Activated CD4-positive, CD25-positive, alpha-beta regulatory T cell treated with anti-CD3 and anti-CD28 coated beads, Interleukin-2, amount 50 U/mL, for 72 hours (primary cell): ENCODE measurements around the gene GOLGA6L2.
"Not testable (repeated sequence)": the region's sequence is repeated elsewhere in the genome, so short reads cannot be mapped to it uniquely, and the experiment has no call there.

ENCODE experiments used
- DNase-seq: peaks from one replicate; pipeline ENCODE4 v3.0.0; 2021

The GOLGA6L2 gene

DNA sequence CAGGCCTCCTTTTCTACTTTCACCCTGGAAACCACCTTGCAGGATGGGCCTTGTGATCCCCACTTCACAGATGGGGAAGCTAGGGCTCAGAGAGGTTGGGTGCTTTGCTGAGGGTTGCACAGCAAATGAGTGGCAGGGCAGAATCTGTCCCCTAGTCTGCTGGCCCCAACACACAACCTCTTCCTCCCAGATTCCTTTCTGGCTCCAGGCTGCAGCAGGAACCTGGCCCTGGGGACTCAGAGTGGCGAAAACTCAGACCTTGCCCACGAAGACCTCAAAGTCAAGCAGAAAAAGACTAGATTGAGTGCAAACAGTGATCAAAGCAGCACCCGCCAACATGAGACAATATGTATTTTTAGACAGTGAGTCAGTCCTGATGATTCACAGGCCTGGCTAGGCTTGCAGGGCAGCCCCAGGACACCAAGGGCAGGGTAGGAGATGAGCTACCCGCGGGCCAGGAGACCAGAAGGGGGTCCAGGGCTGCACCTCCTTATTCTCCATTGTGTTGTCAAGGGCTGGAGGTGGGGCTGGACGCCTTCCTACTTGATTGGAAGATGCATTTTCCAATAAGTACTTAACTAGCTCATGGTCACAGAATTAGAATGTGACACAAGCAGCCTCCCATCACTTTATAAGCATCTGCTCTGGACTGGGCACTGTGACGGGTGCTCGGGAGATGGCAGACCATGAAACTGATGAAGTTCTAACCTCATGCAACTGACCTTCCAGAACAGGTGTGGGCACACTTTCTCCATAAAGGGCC is 23.9 kb downstream of the GOLGA6L2 start:
- DNase-seq: no peak

DNA sequence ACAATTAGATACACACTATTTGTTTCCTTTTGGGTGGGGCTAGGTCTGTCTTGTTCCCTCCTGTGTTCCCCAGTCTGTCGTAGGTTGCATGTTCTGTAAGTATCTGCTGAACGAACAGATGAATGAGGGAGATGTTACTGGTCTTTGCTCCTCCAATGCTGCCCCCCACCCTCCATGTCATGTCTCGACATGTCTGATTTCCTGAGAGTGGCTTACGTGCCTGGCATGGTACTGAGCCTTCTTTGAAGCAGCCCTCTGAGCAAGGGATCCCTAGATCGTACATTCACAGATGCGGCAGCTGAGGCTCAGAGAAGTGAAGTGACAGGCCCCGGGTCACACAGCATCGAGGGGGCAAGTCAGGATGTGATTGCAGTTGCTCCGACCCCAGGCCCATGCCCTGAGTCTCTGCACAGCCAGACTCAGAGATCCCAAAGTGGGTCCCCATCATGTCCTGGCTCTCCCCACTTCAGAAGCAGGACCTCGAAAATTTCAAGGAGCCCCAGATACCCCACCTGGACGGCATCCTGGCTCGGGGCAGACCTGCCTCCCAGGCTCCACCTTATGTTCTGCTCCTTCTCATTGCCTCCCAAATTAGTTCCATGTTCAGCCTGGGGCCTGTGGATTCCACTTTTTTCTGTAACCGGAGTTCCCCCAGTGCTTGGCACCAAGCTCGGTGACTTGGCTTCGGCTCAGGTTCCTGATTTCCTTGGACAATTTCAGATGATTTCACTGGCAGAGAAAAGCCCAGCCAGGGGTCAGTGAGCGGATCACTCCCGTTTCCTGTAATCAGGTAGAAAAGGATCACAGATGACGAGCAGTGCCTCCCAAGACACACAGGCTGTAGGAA is 24.7 kb downstream of the GOLGA6L2 start:
- no peak for DNase-seq

DNA sequence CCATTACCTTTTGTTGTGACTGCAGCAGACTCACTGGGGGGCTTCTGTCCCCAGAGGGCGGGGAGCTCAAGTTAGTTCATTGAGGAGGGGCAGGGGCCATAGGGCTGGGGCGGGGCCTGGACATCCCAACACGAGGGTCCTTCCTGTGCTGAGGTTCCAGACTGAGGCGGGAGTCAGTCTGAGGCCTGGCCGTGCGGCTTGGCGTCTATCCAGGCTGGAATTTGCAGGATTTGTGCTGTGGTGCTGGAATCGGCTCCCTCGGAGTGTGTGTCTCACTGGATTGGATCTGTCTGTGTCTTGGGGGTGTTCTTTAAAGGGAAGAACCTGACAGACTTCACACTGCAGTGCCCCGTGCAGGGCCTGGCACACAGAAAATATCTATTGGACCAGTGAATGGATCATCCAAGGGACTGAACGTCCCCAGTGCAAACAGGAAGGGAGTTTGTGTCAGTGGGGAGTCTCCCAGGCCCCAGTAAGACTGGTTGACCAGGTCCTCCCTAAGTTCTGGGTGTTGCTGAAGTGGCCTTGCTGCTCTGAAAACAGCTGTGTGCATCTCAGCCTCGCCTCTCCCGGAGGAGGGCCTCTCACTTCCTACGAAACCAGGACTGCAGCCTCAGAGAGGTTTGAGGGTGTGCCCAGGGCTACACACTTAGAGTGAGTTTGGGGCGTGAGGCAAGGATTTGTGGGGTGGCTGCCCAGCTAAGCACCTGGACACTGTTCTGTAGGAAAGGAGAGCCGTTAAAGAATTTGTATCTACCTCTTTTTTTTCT is 26.1 kb downstream of the GOLGA6L2 start:
- no peak for DNase-seq

DNA sequence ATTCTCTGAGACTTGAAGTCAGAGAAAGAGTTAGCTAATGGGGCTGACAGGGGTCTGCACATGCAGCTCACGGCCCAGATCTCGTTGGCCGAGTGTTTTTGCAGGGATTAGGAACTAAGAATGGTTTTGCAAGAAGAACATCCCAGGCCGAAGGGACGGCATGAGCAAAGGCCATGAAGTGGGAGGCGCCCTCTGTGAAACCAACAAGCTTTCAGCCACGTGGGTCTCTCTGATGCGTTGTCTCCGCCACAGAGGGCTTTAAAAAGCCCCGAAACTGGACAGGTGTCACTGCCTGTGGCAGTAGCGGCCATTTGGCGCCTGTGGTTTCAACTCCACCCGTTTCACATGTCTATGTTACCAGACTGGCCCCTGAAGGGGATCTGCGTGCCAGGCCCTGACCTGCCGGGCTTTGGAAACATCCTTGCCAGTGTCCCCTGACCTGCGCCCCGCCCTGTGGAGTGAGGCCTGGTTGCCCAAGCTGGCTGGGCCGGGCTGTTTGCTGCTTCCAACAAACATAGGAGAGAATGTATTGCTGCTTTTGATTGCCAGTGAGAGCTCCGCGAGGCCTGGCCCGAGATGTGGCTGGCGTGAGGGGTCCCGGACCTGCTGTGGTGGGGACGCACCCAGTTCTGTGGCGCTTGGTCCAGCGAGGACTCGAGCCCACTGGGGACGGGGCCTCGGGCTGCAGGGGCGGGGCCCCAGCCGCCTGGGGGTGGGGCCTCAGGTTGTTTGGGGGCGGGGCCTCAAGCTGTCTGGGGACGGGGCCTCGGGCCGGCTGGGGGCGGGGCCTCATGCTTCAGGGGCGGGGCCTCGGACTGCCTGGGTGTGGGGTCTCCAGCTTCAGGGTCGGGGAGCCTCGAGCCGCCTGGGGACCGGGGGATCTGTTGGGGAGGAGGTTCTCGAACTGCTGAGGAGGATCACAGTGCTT is 30.4 kb downstream of the GOLGA6L2 start:
- no peak for DNase-seq

DNA sequence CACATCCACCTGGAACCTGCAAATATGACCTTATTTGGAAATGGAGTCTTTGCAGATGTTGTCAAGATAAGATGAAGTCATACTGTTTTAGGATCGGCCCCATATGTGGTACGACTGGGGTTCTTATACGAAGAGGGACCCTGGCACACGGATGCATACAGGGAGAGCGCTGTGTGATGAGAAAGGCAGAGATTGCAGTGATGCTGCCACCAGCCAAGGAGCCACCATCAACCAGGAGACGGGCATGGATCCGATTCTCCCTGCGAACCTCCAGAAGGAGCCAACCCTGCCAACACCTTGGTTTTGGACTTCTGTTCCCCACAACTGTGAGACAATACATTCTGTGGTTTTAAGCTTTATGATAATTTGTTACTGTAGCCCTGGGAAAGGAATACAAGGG is 31.2 kb downstream of the GOLGA6L2 start:
- DNase-seq: not testable (repeated sequence)

GRCh38 chr15:23415321-23415865 is 31.6 kb downstream of the GOLGA6L2 start:
- DNase-seq: no peak

GRCh38 chr15:23412881-23413600 is 34.0 kb downstream of the GOLGA6L2 start:
- not testable (repeated sequence) for DNase-seq

GRCh38 chr15:23411841-23412240 is 35.2 kb downstream of the GOLGA6L2 start:
- no peak for DNase-seq

GRCh38 chr15:23403550-23403949 is 43.5 kb downstream of the GOLGA6L2 start:
- no peak for DNase-seq

DNA sequence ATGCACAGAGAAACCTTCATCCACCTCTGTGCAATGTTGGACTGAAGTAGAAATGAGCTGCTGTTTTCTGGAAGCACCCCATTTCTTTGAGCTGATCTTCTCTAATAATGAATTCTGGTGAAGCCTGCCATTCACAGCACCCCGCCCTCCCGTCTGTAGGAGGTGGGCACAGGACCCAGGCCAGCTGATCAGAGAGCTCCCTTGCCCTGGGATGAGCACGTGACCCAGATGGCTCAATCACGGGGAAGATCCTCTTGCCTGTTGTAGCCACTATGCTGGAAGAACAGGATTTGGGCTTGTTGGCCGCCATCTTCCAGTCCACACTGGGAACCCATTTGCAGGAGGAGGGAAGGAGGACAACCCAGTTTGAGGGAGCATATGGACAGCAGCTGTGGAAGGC is 44.5 kb downstream of the GOLGA6L2 start:
- DNase-seq: no peak

DNA sequence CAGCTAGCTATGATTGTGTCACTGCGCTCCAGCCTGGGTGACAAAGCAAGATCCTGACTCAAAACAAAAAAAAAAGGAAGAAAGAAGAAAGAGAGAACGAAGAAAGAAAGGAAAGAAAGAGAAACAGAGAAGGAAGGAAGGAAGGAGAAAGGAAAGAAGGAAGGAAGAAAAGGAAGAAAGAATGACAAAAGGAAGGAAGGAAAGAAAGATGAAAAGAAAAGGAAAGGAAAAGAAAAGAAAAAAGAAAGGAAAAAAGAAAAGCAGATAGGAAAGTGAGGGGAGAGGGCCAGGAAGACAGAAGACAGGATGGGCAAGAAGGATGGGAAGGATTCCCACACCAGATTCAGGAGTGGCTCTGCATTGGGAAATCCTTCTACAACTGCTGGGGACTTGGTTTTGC is 44.9 kb downstream of the GOLGA6L2 start:
- no peak for DNase-seq

DNA sequence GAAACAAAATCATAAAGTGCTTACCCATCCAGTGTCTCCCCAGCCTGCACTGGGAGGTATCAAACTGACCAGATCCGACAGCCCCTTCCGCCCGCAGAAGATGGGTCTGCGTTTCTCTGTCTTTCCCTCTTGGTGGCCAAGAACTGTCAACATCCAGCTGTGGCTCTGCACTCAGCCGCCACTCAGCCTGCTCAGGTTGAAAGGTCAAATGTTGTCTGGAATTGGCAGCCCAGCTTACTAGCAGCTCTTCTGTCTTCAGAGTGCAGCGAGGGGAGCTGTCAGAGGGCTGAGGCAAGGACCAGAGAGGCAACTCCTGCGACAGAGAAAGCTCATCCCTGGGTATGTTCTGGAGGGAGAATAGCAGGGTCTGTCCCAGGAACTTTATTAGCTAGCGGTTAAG is 45.4 kb downstream of the GOLGA6L2 start:
- no peak for DNase-seq

- DNase-seq: not testable (repeated sequence)
These were observed 47.8 kb downstream of the GOLGA6L2 start for GRCh38 chr15:23399207-23399606.

DNA sequence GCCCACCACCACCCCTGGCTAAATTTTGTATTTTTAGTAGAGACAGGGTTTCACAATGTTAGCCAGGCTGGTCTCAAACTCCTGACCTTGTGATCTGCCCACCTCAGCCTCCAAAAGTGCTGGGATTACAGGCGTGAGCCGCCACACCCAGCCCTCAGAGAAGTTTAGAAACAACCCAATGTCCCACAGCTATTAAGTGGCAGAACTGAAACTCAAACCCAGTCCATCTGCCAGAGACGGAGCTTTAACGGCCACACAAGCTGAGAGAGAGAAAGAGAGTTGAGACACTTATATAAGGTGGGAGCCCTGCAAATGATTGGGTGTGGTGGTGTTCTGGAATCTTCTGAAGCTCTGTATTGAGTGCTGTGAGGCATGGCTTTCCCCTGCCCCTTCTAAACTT is 48.7 kb downstream of the GOLGA6L2 start:
- not testable (repeated sequence) for DNase-seq

DNA sequence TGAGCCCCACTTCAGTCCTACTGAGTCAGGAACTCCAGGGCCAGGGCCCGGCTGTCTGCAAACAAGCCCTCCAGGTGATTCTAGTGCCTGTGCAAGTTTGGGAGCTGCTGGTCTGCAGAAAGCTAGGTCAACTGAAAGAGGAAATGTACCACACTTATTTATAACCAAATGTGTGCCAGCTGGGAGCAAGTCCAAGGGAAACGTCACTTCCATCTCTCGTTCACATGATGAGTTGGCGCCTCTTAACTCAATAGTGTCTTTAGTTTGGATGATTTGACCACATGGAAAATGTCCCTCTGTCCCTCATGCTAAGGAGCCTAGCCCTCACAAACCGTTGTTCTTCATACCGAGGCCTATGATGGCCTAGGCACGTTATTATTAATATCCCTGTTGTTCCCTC is 49.3 kb downstream of the GOLGA6L2 start:
- no peak for DNase-seq

DNA sequence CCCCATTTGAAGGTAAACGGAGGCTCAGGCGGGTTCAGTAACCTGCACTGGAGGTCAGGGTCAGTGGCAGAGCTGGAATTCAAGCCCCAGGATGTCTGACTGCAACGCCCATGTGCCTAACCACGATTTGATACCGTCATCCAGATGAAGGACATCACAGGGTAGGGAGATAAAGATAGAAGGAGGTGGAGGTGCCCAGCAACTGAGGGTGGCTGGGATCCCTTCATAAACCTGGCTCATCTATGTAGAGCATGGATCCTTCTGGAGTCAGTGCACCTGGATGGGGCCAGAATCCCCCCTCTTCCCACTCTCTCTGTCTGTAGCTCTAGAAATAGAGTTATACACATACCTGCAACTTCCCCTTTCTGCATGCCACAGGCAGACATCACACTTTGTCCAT is 51.2 kb downstream of the GOLGA6L2 start:
- DNase-seq: no peak

GRCh38 chr15:23395030-23395692 is 51.9 kb downstream of the GOLGA6L2 start:
- DNase-seq: no peak
